Thoracic aorta (tissue), 2 donors: ENCODE results near the gene ATP13A5. TPM values are rescaled to one million over a fixed set of nuclear protein-coding genes. Genes with fewer than 3 reads are reported as not detected.

Experiments used
- ATAC-seq: fragments of 150-250 bp; one replicate; pipeline ENCODE4 v1.8.0; 2017; ENCODE audit warnings: low read depth; ENCODE audit not compliant: insufficient number of reproducible peaks, low FRiP score
- DNase-seq: peaks from one replicate; pipeline ENCODE4 v3.0.0-alpha.2; 2020; ENCODE audit warnings: low spot score
- H3K27ac ChIP-seq, 2 donors: fragments of 200-600 bp; sonication (generic); 1 replicate in 1 of 2; 2 replicates in 1 of 2; pipeline ENCODE4 v1.5.1; 2016; ENCODE audit warnings: mild to moderate bottlenecking in 2 of 2, moderate library complexity in 2 of 2
- H3K27me3 ChIP-seq: fragments of 200-600 bp; sonication (generic); replicated peaks from 2 replicates; pipeline ENCODE4 v1.6.0; 2016; ENCODE audit warnings: mild to moderate bottlenecking; ENCODE audit not compliant: insufficient read depth
- H3K36me3 ChIP-seq: fragments of 200-600 bp; sonication (generic); one replicate; pipeline ENCODE4 v1.5.1; 2016
- H3K4me1 ChIP-seq, 2 donors: fragments of 200-600 bp; sonication (generic); 1 replicate in 1 of 2; 2 replicates in 1 of 2; pipeline versions ENCODE4 v1.5.1 to v1.6.0; 2016; ENCODE audit warnings: low read depth in 2 of 2, mild to moderate bottlenecking in 1 of 2; ENCODE audit not compliant: control insufficient read depth in 1 of 2
- H3K4me3 ChIP-seq: fragments of 200-600 bp; sonication (generic); 2 replicates; pipeline ENCODE4 v1.5.1; 2016; ENCODE audit warnings: mild to moderate bottlenecking
- H3K9me3 ChIP-seq: fragments of 200-600 bp; sonication (generic); 2 replicates; pipeline ENCODE4 v1.5.1; 2016
- total RNA-seq, 2 donors: library from RNA; depleted of rRNA; stranded (reverse); fragments of >200 nt; gene quantifications; one replicate each; pipeline versions ENCODE4 v1.1.0 to v1.2.3, GENCODE V29; 2016
- TF ChIP-seq, protein P1 (sequence below): fragments of 200-600 bp; sonication (generic); IDR thresholded peaks from one replicate; pipeline ENCODE4 v1.5.1; 2019; ENCODE audit warnings: antibody characterized with exemption

The ATP13A5 gene
- total RNA-seq, 2 donors from 2014 or later, result not detected

DNA sequence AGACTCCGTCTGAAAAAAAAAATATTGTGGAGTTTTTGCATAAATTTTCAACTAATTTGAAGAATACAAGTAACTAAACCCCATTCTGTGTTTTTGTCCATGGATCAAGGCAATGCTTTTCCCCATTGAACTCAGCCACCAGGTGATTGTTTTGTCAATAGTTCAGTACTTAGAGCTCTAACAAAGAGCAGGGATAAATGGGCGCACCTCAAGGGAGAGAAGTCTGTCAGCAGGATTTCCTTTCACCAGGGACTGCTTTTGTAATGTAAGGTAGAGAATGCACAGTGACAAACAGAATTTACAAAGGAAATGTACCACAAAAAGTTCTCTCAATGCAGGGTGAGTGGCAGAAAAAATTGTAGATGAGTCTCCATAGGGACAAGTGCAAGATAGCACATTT lies 10.8 kb upstream of the ATP13A5 start:
- no peak overlapping the region for H3K4me3 ChIP-seq
- ATAC-seq, result no peak

DNA sequence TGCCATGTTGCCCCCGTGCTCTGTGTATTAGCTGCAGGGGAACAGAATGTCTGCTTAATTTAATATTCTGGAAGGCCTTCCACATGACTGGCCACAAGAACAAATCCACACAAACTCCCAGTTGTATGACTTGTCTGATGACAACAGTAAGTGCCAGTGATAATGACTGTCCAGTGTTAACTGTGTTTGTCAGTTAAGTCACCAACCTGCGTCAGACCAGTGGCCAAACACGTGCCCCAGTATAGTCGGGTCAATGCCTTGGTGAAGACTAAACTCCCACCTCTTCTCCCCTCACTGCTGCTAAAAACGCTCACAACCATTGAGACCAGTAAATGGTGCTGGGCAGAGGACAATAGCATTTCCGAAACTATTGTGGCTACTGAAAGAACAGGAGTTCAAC lies 9.8 kb upstream of the ATP13A5 start:
- ATAC-seq (no peak), DNase-seq (no peak)
- no peak overlapping the region for H3K4me3 ChIP-seq
- no peaks in the 10 kb centered on the region for H3K9me3 ChIP-seq
- no peaks in the 10 kb centered on the region for H3K36me3 ChIP-seq
- TF ChIP-seq, protein P1, sequence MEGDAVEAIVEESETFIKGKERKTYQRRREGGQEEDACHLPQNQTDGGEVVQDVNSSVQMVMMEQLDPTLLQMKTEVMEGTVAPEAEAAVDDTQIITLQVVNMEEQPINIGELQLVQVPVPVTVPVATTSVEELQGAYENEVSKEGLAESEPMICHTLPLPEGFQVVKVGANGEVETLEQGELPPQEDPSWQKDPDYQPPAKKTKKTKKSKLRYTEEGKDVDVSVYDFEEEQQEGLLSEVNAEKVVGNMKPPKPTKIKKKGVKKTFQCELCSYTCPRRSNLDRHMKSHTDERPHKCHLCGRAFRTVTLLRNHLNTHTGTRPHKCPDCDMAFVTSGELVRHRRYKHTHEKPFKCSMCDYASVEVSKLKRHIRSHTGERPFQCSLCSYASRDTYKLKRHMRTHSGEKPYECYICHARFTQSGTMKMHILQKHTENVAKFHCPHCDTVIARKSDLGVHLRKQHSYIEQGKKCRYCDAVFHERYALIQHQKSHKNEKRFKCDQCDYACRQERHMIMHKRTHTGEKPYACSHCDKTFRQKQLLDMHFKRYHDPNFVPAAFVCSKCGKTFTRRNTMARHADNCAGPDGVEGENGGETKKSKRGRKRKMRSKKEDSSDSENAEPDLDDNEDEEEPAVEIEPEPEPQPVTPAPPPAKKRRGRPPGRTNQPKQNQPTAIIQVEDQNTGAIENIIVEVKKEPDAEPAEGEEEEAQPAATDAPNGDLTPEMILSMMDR, result no peak
- no peaks in the 10 kb centered on the region for H3K4me1 ChIP-seq
- H3K27ac ChIP-seq, result no peak overlapping the region
- no peaks in the 10 kb centered on the region for H3K27me3 ChIP-seq

More for the DNA sequence above, 10.8 kb upstream of the ATP13A5 start:
- DNase-seq, result no peak
- TF ChIP-seq, protein P1, result no peak
- Histone ChIP-seq H3K36me3 (no peaks in the 10 kb centered on the region), H3K27me3 (no peaks in the 10 kb centered on the region), H3K9me3 (no peaks in the 10 kb centered on the region), H3K27ac (no peak overlapping the region), H3K4me1 (no peaks in the 10 kb centered on the region)

- TF ChIP-seq, protein P1, result no peak
- DNase-seq, result no peak
- no peak overlapping the region for H3K4me3 ChIP-seq
Measured at GRCh38 chr3:193387596-193387995, 9.0 kb upstream of the ATP13A5 start.

GRCh38 chr3:193377591-193377990 lies 962 bp downstream of the ATP13A5 start:
- Histone ChIP-seq H3K27ac (no peak overlapping the region), H3K4me1 (no peaks in the 10 kb centered on the region), H3K9me3 (no peaks in the 10 kb centered on the region), H3K4me3 (no peak overlapping the region), H3K27me3 (no peaks in the 10 kb centered on the region), H3K36me3 (no peaks in the 10 kb centered on the region)
- DNase-seq (no peak), ATAC-seq (no peak)
- TF ChIP-seq, protein P1, result no peak

More at GRCh38 chr3:193387596-193387995, 9.0 kb upstream of the ATP13A5 start:
- no peak for ATAC-seq
- no peaks in the 10 kb centered on the region for H3K9me3 ChIP-seq
- no peak overlapping the region for H3K27ac ChIP-seq
- no peaks in the 10 kb centered on the region for H3K27me3 ChIP-seq
- no peaks in the 10 kb centered on the region for H3K4me1 ChIP-seq
- H3K36me3 ChIP-seq, result no peaks in the 10 kb centered on the region

DNA sequence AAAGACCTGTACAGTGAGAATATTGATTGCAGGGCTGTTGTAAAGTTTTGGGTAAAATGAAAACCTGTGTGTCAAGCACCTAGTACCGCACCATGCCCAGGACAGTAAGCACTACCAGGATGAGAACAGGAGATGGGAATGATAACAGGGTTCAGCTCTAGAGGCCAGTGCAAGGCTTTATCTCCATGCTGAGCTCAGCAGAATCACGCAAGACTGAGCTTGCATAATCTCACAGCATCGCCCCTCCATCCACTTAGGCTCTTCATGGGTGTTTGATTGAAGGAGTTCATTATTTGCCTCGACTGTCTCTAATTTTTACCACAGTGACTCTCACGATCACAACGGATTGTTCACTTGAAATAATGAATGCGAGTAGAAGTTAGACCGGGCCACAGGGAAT lies 2.9 kb downstream of the ATP13A5 start:
- no peak overlapping the region for H3K4me3 ChIP-seq
- no peak overlapping the region for H3K27ac ChIP-seq
- H3K9me3 ChIP-seq, result no peaks in the 10 kb centered on the region
- no peaks in the 10 kb centered on the region for H3K27me3 ChIP-seq
- TF ChIP-seq, protein P1, result no peak
- ATAC-seq (no peak), DNase-seq (no peak)
- no peaks in the 10 kb centered on the region for H3K4me1 ChIP-seq
- no peaks in the 10 kb centered on the region for H3K36me3 ChIP-seq
